Stimulated activated CD8-positive, alpha-beta memory T cell treated with anti-CD3 and anti-CD28 coated beads, Interleukin-2, amount 100 ng/mL, for 48 hours (primary cell): ENCODE results near the gene SPIRE2.
"Not testable (repeated sequence)": the region's sequence is repeated elsewhere in the genome, so short reads cannot be mapped to it uniquely, and the experiment has no call there.

ENCODE experiments used
- DNase-seq, 2 donors: peaks; one replicate each; pipeline ENCODE4 v3.0.0-alpha.2; 2020; ENCODE audit warnings: low read depth in 2 of 2

SPIRE2 gene

GRCh38 chr16:89806589-89807193 is 21.6 kb upstream of the SPIRE2 start:
- DNase-seq: not testable (repeated sequence)

- no peak for DNase-seq
These were observed 19.8 kb upstream of the SPIRE2 start for GRCh38 chr16:89808475-89808874.

- no peak for DNase-seq
These were observed 17.0 kb upstream of the SPIRE2 start for GRCh38 chr16:89811321-89811720.

- DNase-seq: no peak
These were observed 12.5 kb upstream of the SPIRE2 start for GRCh38 chr16:89815639-89816348.

- DNase-seq: not testable (repeated sequence)
These were observed 9.3 kb upstream of the SPIRE2 start for GRCh38 chr16:89818851-89819403.

- not testable (repeated sequence) for DNase-seq
These were observed 8.8 kb upstream of the SPIRE2 start for GRCh38 chr16:89819448-89819847.

GRCh38 chr16:89821438-89822187 is 6.7 kb upstream of the SPIRE2 start:
- DNase-seq: no peak

- DNase-seq: no peak
These were observed 5.8 kb upstream of the SPIRE2 start for GRCh38 chr16:89822188-89823086.

GRCh38 chr16:89823087-89823823 is 5.0 kb upstream of the SPIRE2 start:
- DNase-seq: no peak

GRCh38 chr16:89823824-89824148 is 4.5 kb upstream of the SPIRE2 start:
- DNase-seq: not testable (repeated sequence)

GRCh38 chr16:89826531-89827382 is 1.5 kb upstream of the SPIRE2 start:
- no peak for DNase-seq

- no peak for DNase-seq
These were observed 684 bp upstream of the SPIRE2 start for GRCh38 chr16:89827383-89828198.

- DNase-seq: no peak
These were observed 775 bp downstream of the SPIRE2 start for GRCh38 chr16:89828870-89829629.

GRCh38 chr16:89829630-89830437 is 1.6 kb downstream of the SPIRE2 start:
- no peak for DNase-seq

- DNase-seq: no peak
These were observed 3.6 kb downstream of the SPIRE2 start for GRCh38 chr16:89831810-89832328.

- not testable (repeated sequence) for DNase-seq
These were observed 5.5 kb downstream of the SPIRE2 start for GRCh38 chr16:89833664-89834363.
